Brain microvascular endothelial cell (primary cell): ENCODE results near the gene PSMB2.

Source experiments
- DNase-seq: peaks from one replicate; pipeline ENCODE4 v3.0.0-alpha.2; 2020
- H3K27ac ChIP-seq: fragments of 250-450 bp; sonication (Bioruptor Pico); 2 replicates; pipeline ENCODE4 v1.5.1; 2020; ENCODE audit warnings: mild to moderate bottlenecking, moderate library complexity
- H3K27me3 ChIP-seq: fragments of 250-450 bp; sonication (Bioruptor Pico); replicated peaks from 2 replicates; pipeline ENCODE4 v1.5.1; 2020; ENCODE audit warnings: mild to moderate bottlenecking
- H3K36me3 ChIP-seq: fragments of 250-450 bp; sonication (Bioruptor Pico); replicated peaks from 2 replicates; pipeline ENCODE4 v1.5.1; 2020; ENCODE audit warnings: mild to moderate bottlenecking
- H3K4me3 ChIP-seq: 2 replicates; pipeline ENCODE4 v1.5.1; 2011; ENCODE audit warnings: low read depth, mild to moderate bottlenecking, control low read depth, low read length, moderate library complexity
- in situ Hi-C: cut with HindIII; loops from 2 replicates; pipeline ENCODE4 v1.10.0; 2017; ENCODE audit warnings: low sequenced_read_pairs, low pct_ligation_motif_present
- TF ChIP-seq, protein P1 (sequence below): IDR thresholded peaks from 2 replicates; pipeline ENCODE4 v1.5.1; 2011; ENCODE audit warnings: low read depth, mild to moderate bottlenecking, moderate library complexity, low read length, control low read depth, inconsistent platforms; ENCODE audit errors: missing control alignments

The PSMB2 gene

DNA sequence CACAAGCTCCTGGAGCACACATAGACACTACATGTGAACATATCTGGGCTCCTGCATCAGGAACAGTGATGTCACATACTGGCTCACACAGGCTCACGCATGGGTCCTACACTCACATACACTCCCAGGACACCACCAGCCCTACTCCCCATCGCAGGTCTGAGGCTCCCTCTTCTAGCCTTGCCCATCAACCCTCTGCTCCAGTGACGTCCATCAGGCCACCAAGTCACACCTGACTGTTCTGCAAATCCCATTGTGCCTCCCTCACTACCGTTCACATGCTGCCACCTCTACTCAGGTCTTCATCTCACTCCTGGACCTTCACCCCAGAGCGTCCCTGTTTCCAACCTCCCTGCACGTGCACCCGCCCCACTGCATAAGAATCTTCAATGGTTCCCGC, 50.1 kb downstream of the PSMB2 start:
- in situ Hi-C loops = no loop called here
- TF ChIP-seq, protein P1, sequence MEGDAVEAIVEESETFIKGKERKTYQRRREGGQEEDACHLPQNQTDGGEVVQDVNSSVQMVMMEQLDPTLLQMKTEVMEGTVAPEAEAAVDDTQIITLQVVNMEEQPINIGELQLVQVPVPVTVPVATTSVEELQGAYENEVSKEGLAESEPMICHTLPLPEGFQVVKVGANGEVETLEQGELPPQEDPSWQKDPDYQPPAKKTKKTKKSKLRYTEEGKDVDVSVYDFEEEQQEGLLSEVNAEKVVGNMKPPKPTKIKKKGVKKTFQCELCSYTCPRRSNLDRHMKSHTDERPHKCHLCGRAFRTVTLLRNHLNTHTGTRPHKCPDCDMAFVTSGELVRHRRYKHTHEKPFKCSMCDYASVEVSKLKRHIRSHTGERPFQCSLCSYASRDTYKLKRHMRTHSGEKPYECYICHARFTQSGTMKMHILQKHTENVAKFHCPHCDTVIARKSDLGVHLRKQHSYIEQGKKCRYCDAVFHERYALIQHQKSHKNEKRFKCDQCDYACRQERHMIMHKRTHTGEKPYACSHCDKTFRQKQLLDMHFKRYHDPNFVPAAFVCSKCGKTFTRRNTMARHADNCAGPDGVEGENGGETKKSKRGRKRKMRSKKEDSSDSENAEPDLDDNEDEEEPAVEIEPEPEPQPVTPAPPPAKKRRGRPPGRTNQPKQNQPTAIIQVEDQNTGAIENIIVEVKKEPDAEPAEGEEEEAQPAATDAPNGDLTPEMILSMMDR = no peak
- Histone ChIP-seq H3K27me3 (no peaks in the 10 kb centered on the region), H3K4me3 (no peak overlapping the region), H3K27ac (no peak overlapping the region), H3K36me3 (no peaks in the 10 kb centered on the region)
- DNase-seq = no peak

DNA sequence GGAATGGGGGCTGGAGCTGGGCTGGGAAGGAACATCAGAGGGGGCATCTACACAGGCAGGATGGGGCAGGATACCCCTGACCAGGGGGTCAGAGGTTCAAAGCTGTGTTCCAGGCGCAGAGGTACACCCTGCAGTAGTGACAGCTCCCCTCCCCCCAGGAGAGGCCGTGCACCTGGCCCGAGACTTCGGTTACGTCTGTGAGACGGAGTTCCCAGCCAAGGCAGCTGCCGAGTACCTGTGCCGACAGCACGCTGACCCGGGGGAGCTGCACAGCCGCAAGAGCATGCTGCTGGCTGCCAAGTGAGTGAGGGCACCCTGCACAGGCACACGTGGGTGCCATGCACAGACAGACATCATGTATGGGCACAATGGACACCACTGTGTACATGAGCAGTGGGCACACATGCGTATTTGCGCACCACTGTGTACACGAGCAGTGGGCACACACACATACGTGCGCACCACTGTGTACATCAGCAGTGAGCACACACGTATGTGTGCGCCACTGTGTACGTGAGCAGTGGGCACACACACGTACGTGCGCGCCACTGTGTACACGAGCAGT, 50.8 kb downstream of the PSMB2 start:
- in situ Hi-C loops = no loop called here
- no peaks in the 10 kb centered on the region for H3K27me3 ChIP-seq
- TF ChIP-seq, protein P1 = no peak
- no peak overlapping the region for H3K4me3 ChIP-seq
- no peak overlapping the region for H3K27ac ChIP-seq
- DNase-seq = no peak
- H3K36me3 ChIP-seq = no peaks in the 10 kb centered on the region

DNA sequence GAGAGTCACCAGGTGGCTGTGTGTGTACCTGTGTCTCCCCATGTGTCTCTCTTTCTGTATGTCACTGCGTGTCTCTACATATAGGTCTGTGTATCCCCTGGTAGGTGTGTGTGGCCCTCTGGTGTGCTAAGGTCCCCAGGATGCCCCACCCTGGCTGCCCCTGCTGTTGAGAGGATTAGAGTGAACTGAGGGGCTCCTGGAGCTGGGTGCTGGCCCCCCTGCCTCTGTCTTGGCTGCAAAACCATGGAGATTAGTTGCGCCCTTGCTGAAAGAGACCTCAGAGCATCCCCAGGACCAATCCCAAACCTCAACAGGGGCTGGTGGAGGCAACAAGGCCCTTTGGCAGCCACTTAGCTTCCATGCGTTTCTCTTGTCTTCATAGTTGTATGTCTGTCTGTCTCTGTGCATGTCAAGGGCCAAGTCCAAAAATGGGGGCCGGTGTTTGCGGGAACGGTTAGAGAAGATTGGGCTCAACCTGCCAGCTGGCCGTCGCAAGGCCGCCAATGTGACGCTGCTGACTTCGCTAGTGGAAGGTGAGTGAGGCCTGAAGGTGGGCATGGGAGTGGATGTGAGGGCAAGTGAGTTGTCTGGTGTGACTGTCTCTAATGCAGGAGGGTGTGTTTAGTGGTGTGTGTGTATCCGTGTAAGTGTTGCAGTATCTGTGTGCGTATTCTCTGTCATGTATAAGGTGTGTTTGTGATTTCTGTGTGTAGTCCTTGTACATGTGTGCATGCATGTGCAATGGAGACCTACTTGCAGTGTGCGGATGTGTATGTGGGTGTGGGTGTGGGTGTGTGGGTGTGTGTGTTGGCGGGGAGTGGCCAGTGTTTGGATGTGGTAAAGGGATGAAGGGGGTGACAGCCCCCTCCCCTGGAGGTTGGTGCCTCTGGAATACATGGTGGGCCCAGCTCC, 51.6 kb downstream of the PSMB2 start:
- H3K27ac ChIP-seq = no peak overlapping the region
- no peaks in the 10 kb centered on the region for H3K36me3 ChIP-seq
- TF ChIP-seq, protein P1 = no peak
- H3K27me3 ChIP-seq = no peaks in the 10 kb centered on the region
- in situ Hi-C loops = no loop called here
- H3K4me3 ChIP-seq = no peak overlapping the region
- no peak for DNase-seq

DNA sequence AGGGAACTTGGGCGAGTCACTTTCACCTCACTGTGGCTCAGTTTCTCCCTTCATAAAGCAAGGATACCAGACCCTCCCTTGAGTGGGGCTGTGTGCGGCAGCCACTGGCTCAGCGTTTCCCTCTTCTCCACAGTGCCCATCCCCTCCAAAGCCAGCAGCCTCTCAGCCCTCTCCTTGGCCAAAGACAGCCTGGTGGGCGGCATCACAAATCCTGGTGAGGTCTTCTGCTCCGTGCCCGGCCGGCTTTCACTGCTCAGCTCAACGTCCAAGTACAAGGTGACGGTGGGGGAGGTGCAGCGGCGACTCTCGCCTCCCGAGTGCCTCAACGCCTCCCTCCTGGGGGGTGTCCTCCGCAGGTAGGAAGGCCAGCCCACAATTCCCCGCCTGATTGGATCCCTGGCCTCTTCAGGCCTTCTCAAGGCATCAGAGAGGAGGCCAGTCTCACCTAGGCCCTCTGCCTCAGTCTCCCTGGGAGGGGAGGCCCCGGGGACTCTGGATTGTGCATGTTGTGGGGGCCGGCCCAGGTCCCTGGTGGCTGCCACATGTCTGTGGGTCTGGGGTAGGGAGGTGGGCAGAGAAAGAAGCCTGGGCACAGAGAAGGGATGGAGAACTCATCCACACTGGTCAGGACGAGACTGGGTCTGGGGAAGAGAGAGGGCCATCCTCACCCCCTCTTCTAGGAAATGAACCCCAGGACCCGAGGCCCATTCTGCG, 53.0 kb downstream of the PSMB2 start:
- in situ Hi-C loops = no loop called here
- TF ChIP-seq, protein P1 = no peak
- H3K36me3 ChIP-seq = no peaks in the 10 kb centered on the region
- no peak for DNase-seq
- no peak overlapping the region for H3K27ac ChIP-seq
- H3K4me3 ChIP-seq = no peak overlapping the region
- no peaks in the 10 kb centered on the region for H3K27me3 ChIP-seq

DNA sequence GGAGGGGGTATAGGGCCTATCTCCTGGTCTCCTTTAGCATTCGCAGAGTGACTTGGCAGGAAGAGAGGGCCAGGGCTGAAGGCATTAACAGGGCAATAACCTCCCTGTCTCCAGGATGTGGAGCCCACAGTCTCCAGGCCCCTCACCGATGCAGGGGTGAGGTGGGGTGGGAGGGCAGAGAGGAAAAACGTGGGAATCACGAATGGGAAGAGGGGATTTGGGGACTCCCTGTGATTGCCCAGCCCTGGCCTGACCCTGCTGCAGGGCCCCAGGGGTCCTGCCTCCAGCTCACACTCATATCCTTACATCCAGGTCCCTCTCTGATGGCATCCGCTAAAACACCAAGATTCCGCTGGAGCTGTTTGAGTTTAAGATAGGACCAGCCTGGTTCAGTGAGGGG, 53.6 kb downstream of the PSMB2 start:
- DNase-seq = no peak
- Histone ChIP-seq H3K4me3 (no peak overlapping the region), H3K36me3 (no peaks in the 10 kb centered on the region), H3K27ac (no peak overlapping the region), H3K27me3 (no peaks in the 10 kb centered on the region)
- TF ChIP-seq, protein P1 = no peak
- in situ Hi-C loops = no loop called here
